Neuronal stem cell (in vitro differentiated cells): ENCODE results near the gene ZNF497.
A peak's percentile ranks its signal among the peaks of the same experiment; 100 is the strongest.
"Not testable (repeated sequence)": the region's sequence is repeated elsewhere in the genome, so short reads cannot be mapped to it uniquely, and the experiment has no call there.

Experiments
- DNase-seq: peaks from one replicate; pipeline ENCODE4 v3.0.0-alpha.2; 2013; ENCODE audit warnings: low spot score
- H2AFZ ChIP-seq: one replicate; pipeline ENCODE4 v1.6.1; 2013; ENCODE audit warnings: mild to moderate bottlenecking, low read length, inconsistent platforms
- H2AK5ac ChIP-seq: 2 replicates; pipeline ENCODE4 v1.6.1; 2013; ENCODE audit warnings: low read depth, mild to moderate bottlenecking, inconsistent platforms, low read length, moderate library complexity, mixed read lengths
- H2BK120ac ChIP-seq: 2 replicates; pipeline ENCODE4 v1.6.1; 2013; ENCODE audit warnings: low read depth, mild to moderate bottlenecking, inconsistent platforms, low read length, moderate library complexity, mixed read lengths
- H2BK12ac ChIP-seq: one replicate; pipeline ENCODE4 v1.6.1; 2013; ENCODE audit warnings: low read length, inconsistent platforms
- H2BK15ac ChIP-seq: 2 replicates; pipeline ENCODE4 v1.6.1; 2013; ENCODE audit warnings: mild to moderate bottlenecking, low read length, inconsistent platforms, mixed read lengths
- H2BK5ac ChIP-seq: one replicate; pipeline ENCODE4 v1.6.1; 2013; ENCODE audit warnings: inconsistent platforms, mild to moderate bottlenecking, low read length, moderate library complexity
- H3K14ac ChIP-seq: one replicate; pipeline ENCODE4 v1.6.1; 2013; ENCODE audit warnings: low read length, inconsistent platforms
- H3K18ac ChIP-seq: 2 replicates; pipeline ENCODE4 v1.6.1; 2013; ENCODE audit warnings: low read length, inconsistent platforms
- H3K23ac ChIP-seq: 2 replicates; pipeline ENCODE4 v1.6.1; 2013; ENCODE audit warnings: low read depth, mild to moderate bottlenecking, mixed read lengths, low read length, inconsistent platforms; ENCODE audit not compliant: poor library complexity
- H3K27ac ChIP-seq: replicated peaks from 3 replicates; pipeline ENCODE4 v1.5.1; 2013; ENCODE audit warnings: low read length, inconsistent platforms
- H3K27me3 ChIP-seq, 3 experiments: 2 replicates each; pipeline ENCODE4 v1.6.1; 2013; ENCODE audit warnings: low read length in 3 of 3, mild to moderate bottlenecking in 2 of 3, inconsistent platforms in 1 of 3, low read depth in 1 of 3, mixed read lengths in 1 of 3, moderate library complexity in 1 of 3; ENCODE audit not compliant: control insufficient read depth in 3 of 3, insufficient read depth in 3 of 3
- H3K36me3 ChIP-seq, 2 donors: replicated peaks in 1 of 2; 2 replicates each; pipeline ENCODE4 v1.6.1; 2013; ENCODE audit warnings: low read length in 2 of 2; ENCODE audit not compliant: control insufficient read depth in 2 of 2, insufficient read depth in 2 of 2
- H3K4ac ChIP-seq: 2 replicates; pipeline ENCODE4 v1.6.1; 2013; ENCODE audit warnings: inconsistent platforms, mild to moderate bottlenecking, low read length, moderate library complexity
- H3K4me1 ChIP-seq, 2 donors: 1 replicate in 1 of 2; 2 replicates in 1 of 2; pipeline ENCODE4 v1.6.1; 2013; ENCODE audit warnings: low read length in 2 of 2, low read depth in 1 of 2; ENCODE audit not compliant: control insufficient read depth in 2 of 2, insufficient read depth in 1 of 2
- H3K4me2 ChIP-seq: one replicate; pipeline ENCODE4 v1.6.1; 2013; ENCODE audit warnings: mild to moderate bottlenecking, low read length, inconsistent platforms; ENCODE audit not compliant: insufficient read depth, poor library complexity, severe bottlenecking
- H3K4me3 ChIP-seq, 2 donors: 2 replicates each; pipeline ENCODE4 v1.5.1; 2013; ENCODE audit warnings: low read length in 2 of 2, mild to moderate bottlenecking in 2 of 2, inconsistent platforms in 1 of 2, moderate library complexity in 1 of 2
- H3K79me1 ChIP-seq: one replicate; pipeline ENCODE4 v1.6.1; 2013; ENCODE audit warnings: low read depth, mild to moderate bottlenecking, inconsistent platforms, low read length, moderate library complexity
- H3K9ac ChIP-seq: one replicate; pipeline ENCODE4 v1.6.1; 2013; ENCODE audit warnings: mild to moderate bottlenecking, low read depth, low read length, inconsistent platforms; ENCODE audit not compliant: poor library complexity
- H3K9me3 ChIP-seq, 2 donors: replicated peaks in 1 of 2; 2 replicates each; pipeline versions ENCODE3 to v1.6.1; 2013; ENCODE audit warnings: low read length in 2 of 2, mild to moderate bottlenecking in 2 of 2, inconsistent platforms in 1 of 2, low read depth in 1 of 2, mixed read lengths in 1 of 2, moderate library complexity in 1 of 2; ENCODE audit not compliant: control insufficient read depth in 2 of 2, insufficient read depth in 1 of 2
- H4K8ac ChIP-seq: one replicate; pipeline ENCODE4 v1.6.1; 2013; ENCODE audit warnings: low read depth, mild to moderate bottlenecking, inconsistent platforms, low read length, moderate library complexity
- H4K91ac ChIP-seq: one replicate; pipeline ENCODE4 v1.6.1; 2013; ENCODE audit warnings: low read length, low read depth, mild to moderate bottlenecking, inconsistent platforms; ENCODE audit not compliant: poor library complexity
- WGBS, 2 donors: extraction: QIAGEN DNeasy Blood & Tissue Kit; methylation state at CpG; one replicate each; pipeline ENCODE4 v1.1.7; 2013; ENCODE audit warnings: missing lambda C conversion rate in 2 of 2, mixed read lengths in 1 of 2; ENCODE audit not compliant: insufficient read length in 2 of 2, insufficient replicate concordance in 1 of 2; ENCODE audit errors: extremely low coverage in 2 of 2; 5-methylcytosine and 5-hydroxymethylcytosine counted together

The ZNF497 gene

GRCh38 chr19:58380662-58381459, 18.3 kb upstream of the ZNF497 start, which contains the start of gene ZNF837:
Gene ZNF837, minus strand, starts transcription at chr19:58381030. Its CDS starts 11,698 bp downstream, at chr19:58369332.
- H3K14ac ChIP-seq, result peak within 1 kb of the TSS; percentile 41
- no peak within 1 kb of the TSS for H2BK5ac ChIP-seq
- H3K27ac ChIP-seq, result peak within 1 kb of the TSS; percentile 80

DNA sequence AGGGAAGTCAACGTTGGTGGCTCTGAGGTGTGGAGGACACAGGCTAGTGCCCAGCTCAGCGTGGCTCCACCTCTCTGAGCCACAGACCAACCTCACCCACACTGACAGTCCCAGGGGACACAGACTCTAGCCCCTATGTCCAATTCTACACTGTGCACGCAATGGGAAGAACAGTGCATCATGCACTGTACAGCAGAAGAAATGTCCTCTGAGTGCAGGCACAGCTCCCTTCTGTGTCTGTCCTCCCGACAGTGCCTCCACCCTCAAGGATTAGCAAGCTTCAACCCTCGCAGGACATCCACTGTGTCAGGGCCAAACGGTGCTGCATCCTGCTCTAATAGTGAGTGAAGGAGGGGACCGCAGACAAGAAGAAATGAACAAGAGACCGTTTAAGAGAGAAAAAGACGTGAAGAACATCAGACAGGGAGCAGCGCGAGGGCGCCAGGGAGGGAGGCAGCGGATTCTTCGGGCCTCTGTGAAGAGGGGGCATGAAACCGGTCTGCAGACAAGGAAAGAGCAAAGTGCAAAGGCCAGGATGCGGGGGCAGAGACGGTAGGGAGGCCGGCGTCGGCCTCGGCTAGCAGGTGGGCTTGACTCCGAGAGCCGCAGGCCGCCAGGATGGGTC, 17.6 kb upstream of the ZNF497 start:
- Histone ChIP-seq H3K79me1 (peaks cover 3% of the 10 kb centered on the region), H3K27me3 (no peaks in the 10 kb centered on the region), H3K27ac (peak overlapping the region; percentile 68), H4K91ac (no peak overlapping the region), H2AFZ (peak overlapping the region; percentile 89), H2BK5ac (no peak overlapping the region), H3K18ac (peak overlapping the region; percentile 96), H3K9ac (peak overlapping the region; percentile 61), H3K4ac (no peak overlapping the region), H3K9me3 (no peaks in the 10 kb centered on the region), H2BK120ac (no peak overlapping the region), H2BK12ac (no peak overlapping the region), H3K23ac (peak overlapping the region; percentile 99), H2AK5ac (no peak overlapping the region), H3K4me2 (peak overlapping the region; percentile 94), H2BK15ac (no peak overlapping the region), H3K4me1 (peaks cover 1 to 7% of the 10 kb centered on the region in 2 donors), H3K4me3 (peak overlapping the region; percentile 62 to 87), H3K36me3 (peaks cover 0 to 2% of the 10 kb centered on the region in 2 donors), H3K14ac (peak overlapping the region; percentile 0), H4K8ac (no peak overlapping the region)
- DNase-seq, result no peak
- no CpG with 5 or more reads among the region's 24 CpGs for WGBS, 2 donors

More at GRCh38 chr19:58380662-58381459, 18.3 kb upstream of the ZNF497 start, which contains the start of gene ZNF837:
- Histone ChIP-seq H4K91ac (peak within 1 kb of the TSS; percentile 40), H3K23ac (peak within 1 kb of the TSS; percentile 99), H2BK120ac (no peak within 1 kb of the TSS), H3K79me1 (peaks cover 3% of the 10 kb centered on the region), H3K9ac (peak within 1 kb of the TSS; percentile 90), H3K4me3 (peak within 1 kb of the TSS; percentile 62 to 87), H4K8ac (no peak within 1 kb of the TSS), H2BK12ac (no peak within 1 kb of the TSS), H2BK15ac (no peak within 1 kb of the TSS), H3K27me3 (no peaks in the 10 kb centered on the region), H3K18ac (peak within 1 kb of the TSS; percentile 96), H3K4me1 (peaks cover 4 to 14% of the 10 kb centered on the region in 2 donors), H3K9me3 (no peaks in the 10 kb centered on the region), H3K4me2 (peak within 1 kb of the TSS; percentile 94), H3K36me3 (peaks cover 0 to 2% of the 10 kb centered on the region in 2 donors), H2AK5ac (no peak within 1 kb of the TSS), H3K4ac (no peak within 1 kb of the TSS), H2AFZ (peak within 1 kb of the TSS; percentile 89)
- WGBS, 2 donors, result no CpG with 5 or more reads among the region's 83 CpGs
- DNase-seq, result peak; percentile 100

DNA sequence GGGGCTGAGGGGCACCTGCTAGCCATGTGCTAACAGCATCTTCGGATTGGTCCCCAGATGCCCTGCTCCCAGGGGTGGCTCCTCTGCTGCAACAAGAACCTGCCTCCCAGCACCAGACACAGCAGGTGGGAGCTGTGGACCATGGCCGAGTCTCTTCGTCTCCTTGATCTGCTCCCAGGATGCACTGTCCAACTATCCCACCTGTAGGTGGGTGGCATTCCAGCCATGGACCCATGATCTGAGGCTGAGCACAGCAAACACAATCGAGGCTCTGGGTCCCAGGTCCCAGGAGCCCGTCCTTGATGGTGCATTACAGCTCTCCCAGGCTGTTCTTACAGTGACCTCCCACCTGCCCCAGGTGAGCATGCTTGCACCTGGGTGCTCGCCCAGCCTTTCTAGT, 16.7 kb upstream of the ZNF497 start:
- Histone ChIP-seq H2BK5ac (no peak overlapping the region), H3K27me3 (no peaks in the 10 kb centered on the region), H2BK12ac (no peak overlapping the region), H3K4me3 (peak overlapping the region in 1 of 2 donors; percentile 62), H3K4me1 (peaks cover 1 to 7% of the 10 kb centered on the region in 2 donors), H3K79me1 (peaks cover 3% of the 10 kb centered on the region), H3K36me3 (peaks cover 0 to 2% of the 10 kb centered on the region in 2 donors), H3K4ac (no peak overlapping the region), H3K9ac (no peak overlapping the region), H3K23ac (no peak overlapping the region), H2AK5ac (peak overlapping the region; percentile 74), H3K9me3 (no peaks in the 10 kb centered on the region), H4K8ac (no peak overlapping the region), H2BK120ac (no peak overlapping the region), H3K4me2 (no peak overlapping the region), H4K91ac (no peak overlapping the region), H2AFZ (no peak overlapping the region), H2BK15ac (no peak overlapping the region), H3K27ac (no peak overlapping the region), H3K14ac (no peak overlapping the region), H3K18ac (no peak overlapping the region)
- no peak for DNase-seq
- no CpG with 5 or more reads among the region's 6 CpGs for WGBS, 2 donors

DNA sequence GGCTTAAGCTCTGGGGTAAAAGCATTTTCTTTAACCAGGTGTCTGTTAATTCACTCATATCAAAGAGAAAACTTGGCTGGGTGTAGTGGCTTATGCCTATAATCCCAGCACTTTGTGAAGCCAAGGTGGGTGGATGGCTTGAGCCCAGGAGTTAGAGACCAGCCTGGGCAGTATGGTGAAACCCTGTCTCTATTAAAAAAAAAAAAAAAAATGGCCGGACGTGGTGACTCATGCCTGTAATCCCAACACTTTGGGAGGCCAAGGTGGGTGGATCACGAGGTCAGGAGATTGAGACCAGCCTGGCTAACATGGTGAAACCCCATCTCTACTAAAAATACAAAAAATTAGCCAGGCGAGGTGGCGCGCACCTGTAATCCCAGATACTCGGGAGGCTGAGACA, 14.2 kb upstream of the ZNF497 start:
- H3K4ac ChIP-seq, H3K36me3 ChIP-seq, H2AK5ac ChIP-seq, H3K79me1 ChIP-seq, H3K27me3 ChIP-seq, H2BK15ac ChIP-seq, H3K4me1 ChIP-seq, H4K91ac ChIP-seq, H3K23ac ChIP-seq, H3K9ac ChIP-seq, H2BK5ac ChIP-seq, DNase-seq, H3K4me2 ChIP-seq, H3K27ac ChIP-seq, H3K4me3 ChIP-seq, H2BK12ac ChIP-seq, H3K9me3 ChIP-seq, H3K18ac ChIP-seq, H2BK120ac ChIP-seq, H4K8ac ChIP-seq, H3K14ac ChIP-seq, H2AFZ ChIP-seq: not testable (repeated sequence)
- no CpG with 5 or more reads among the region's 7 CpGs for WGBS, 2 donors
